WTC11 (cell line): ENCODE data around the gene MRPL55. TPM values are rescaled to one million over a fixed set of nuclear protein-coding genes. Genes with fewer than 3 reads are reported as not detected.
A peak's percentile ranks its signal among the peaks of the same experiment; 100 is the strongest.

Experiments
- ATAC-seq: fragments of 200-7000 bp; cut with Tn5 transposase; 2 replicates; pipeline ENCODE4 v1.10.0; 2021; ENCODE audit warnings: mild to moderate bottlenecking, moderate library complexity
- CTCF ChIA-PET: fragments of 300-600 bp; sonication (Branson Sonifier 250); formaldehyde crosslinking; loops from one replicate; lab custom pipeline; 2021; ENCODE audit warnings: antibody characterized with exemption; lab: Charles Lee
- POLR2A ChIA-PET: fragments of 350-600 bp; sonication (Branson Sonifier 250); formaldehyde crosslinking; loops from one replicate; lab custom pipeline; 2021; ENCODE audit warnings: antibody characterized with exemption; lab: Charles Lee
- DNase-seq: peaks from one replicate; pipeline ENCODE4 v3.0.0; 2021; ENCODE audit warnings: low spot score
- H3K27ac Mint-ChIP-seq: 2 replicates; pipeline ENCODE4 v1.8.0; 2021; ENCODE audit warnings: mixed read lengths
- H3K27me3 Mint-ChIP-seq: 2 replicates; pipeline ENCODE4 v1.8.0; 2021; ENCODE audit warnings: low read depth, mild to moderate bottlenecking, moderate library complexity, mixed read lengths
- H3K36me3 Mint-ChIP-seq: 2 replicates; pipeline ENCODE4 v1.8.0; 2021; ENCODE audit warnings: mixed read lengths
- H3K4me1 Mint-ChIP-seq: 2 replicates; pipeline ENCODE4 v1.8.0; 2022; ENCODE audit warnings: mixed read lengths
- H3K4me3 Mint-ChIP-seq: 2 replicates; pipeline ENCODE4 v1.8.0; 2021; ENCODE audit warnings: mild to moderate bottlenecking, moderate library complexity, mixed read lengths
- H3K9me3 Mint-ChIP-seq: 2 replicates; pipeline ENCODE4 v1.8.0; 2021; ENCODE audit warnings: mixed read lengths
- CBFB ChIP-seq: sonication (generic); formaldehyde crosslinking; IDR thresholded peaks from 2 replicates; pipeline ENCODE4 v1.8.1; 2022; ENCODE audit warnings: mild to moderate bottlenecking, low read depth, missing genetic modification reagents
- CREM ChIP-seq: sonication (generic); formaldehyde crosslinking; IDR thresholded peaks from 2 replicates; pipeline ENCODE4 v1.8.1; 2022; ENCODE audit warnings: mild to moderate bottlenecking, missing genetic modification reagents, moderate library complexity
- HMGXB4 ChIP-seq: sonication (generic); formaldehyde crosslinking; IDR thresholded peaks from 2 replicates; pipeline ENCODE4 v1.8.1; 2023; ENCODE audit warnings: mild to moderate bottlenecking, moderate library complexity, missing genetic modification reagents
- IRF2 ChIP-seq: sonication (generic); formaldehyde crosslinking; IDR thresholded peaks from 2 replicates; pipeline ENCODE4 v1.8.0; 2022; ENCODE audit warnings: low read depth, missing genetic modification reagents, borderline replicate concordance
- MYBL2 ChIP-seq: sonication (generic); formaldehyde crosslinking; IDR thresholded peaks from 2 replicates; pipeline ENCODE4 v1.8.1; 2023; ENCODE audit warnings: mild to moderate bottlenecking, moderate library complexity, missing genetic modification reagents
- NFYB ChIP-seq: sonication (generic); formaldehyde crosslinking; conservative IDR thresholded peaks from 2 replicates; pipeline ENCODE4 v1.8.0; 2022; ENCODE audit warnings: low read depth, missing genetic modification reagents
- NR1H2 ChIP-seq: sonication (generic); formaldehyde crosslinking; IDR thresholded peaks from 2 replicates; pipeline ENCODE4 v1.9.0; 2021; ENCODE audit warnings: mild to moderate bottlenecking, moderate library complexity, missing genetic modification reagents
- PRDM15 ChIP-seq: sonication (generic); formaldehyde crosslinking; IDR thresholded peaks from 2 replicates; pipeline ENCODE4 v1.8.0; 2022; ENCODE audit warnings: missing genetic modification reagents
- RORB ChIP-seq: fragments of 250-450 bp; sonication (Bioruptor Pico); IDR thresholded peaks from 2 replicates; pipeline ENCODE4 v1.9.0; 2021; ENCODE audit warnings: mild to moderate bottlenecking
- SMAD3 ChIP-seq: sonication (generic); formaldehyde crosslinking; IDR thresholded peaks from 2 replicates; pipeline ENCODE4 v1.8.0; 2022; ENCODE audit warnings: missing genetic modification reagents, mild to moderate bottlenecking, borderline replicate concordance
- TCF7 ChIP-seq: sonication (generic); formaldehyde crosslinking; IDR thresholded peaks from 2 replicates; pipeline ENCODE4 v1.8.0; 2022; ENCODE audit warnings: mild to moderate bottlenecking, low read depth, missing genetic modification reagents, moderate library complexity
- TEAD4 ChIP-seq: sonication (generic); formaldehyde crosslinking; IDR thresholded peaks from 2 replicates; pipeline ENCODE4 v1.8.0; 2022; ENCODE audit warnings: mild to moderate bottlenecking, missing genetic modification reagents
- ZNF512 ChIP-seq: sonication (generic); formaldehyde crosslinking; IDR thresholded peaks from 2 replicates; pipeline ENCODE4 v1.8.1; 2022; ENCODE audit warnings: missing genetic modification reagents, borderline replicate concordance
- ZNF671 ChIP-seq: fragments of 250-450 bp; sonication (Bioruptor Pico); IDR thresholded peaks from 2 replicates; pipeline ENCODE4 v1.8.0; 2021; ENCODE audit warnings: mild to moderate bottlenecking
- total RNA-seq: library from RNA; stranded (reverse); gene quantifications from 3 replicates; pipeline ENCODE4 v1.2.3, GENCODE V29; 2021
- TF ChIP-seq, protein P1 (sequence below): sonication (generic); formaldehyde crosslinking; IDR thresholded peaks from 2 replicates; pipeline ENCODE4 v1.8.1; 2023; ENCODE audit warnings: mild to moderate bottlenecking, missing genetic modification reagents, borderline replicate concordance
- TF ChIP-seq, protein P2 (sequence below): fragments of 250-450 bp; sonication (Bioruptor Pico); IDR thresholded peaks from 2 replicates; pipeline ENCODE4 v1.9.0; 2021; ENCODE audit warnings: moderate library complexity, mild to moderate bottlenecking, inconsistent platforms, borderline replicate concordance
- TF ChIP-seq, protein P3 (sequence below): fragments of 250-450 bp; sonication (Bioruptor Pico); conservative IDR thresholded peaks from 2 replicates; pipeline ENCODE4 v1.9.0; 2021; ENCODE audit warnings: mild to moderate bottlenecking

Gene MRPL55
- total RNA-seq, 1 experiment from 2014 or later, result 66.9 TPM

- peaks cover 91% of the 10 kb centered on the region for H3K27me3 Mint-ChIP-seq
- POLR2A ChIA-PET, result no interaction called here
These were observed 46.9 kb downstream of the MRPL55 start for GRCh38 chr1:228062085-228062791.

DNA sequence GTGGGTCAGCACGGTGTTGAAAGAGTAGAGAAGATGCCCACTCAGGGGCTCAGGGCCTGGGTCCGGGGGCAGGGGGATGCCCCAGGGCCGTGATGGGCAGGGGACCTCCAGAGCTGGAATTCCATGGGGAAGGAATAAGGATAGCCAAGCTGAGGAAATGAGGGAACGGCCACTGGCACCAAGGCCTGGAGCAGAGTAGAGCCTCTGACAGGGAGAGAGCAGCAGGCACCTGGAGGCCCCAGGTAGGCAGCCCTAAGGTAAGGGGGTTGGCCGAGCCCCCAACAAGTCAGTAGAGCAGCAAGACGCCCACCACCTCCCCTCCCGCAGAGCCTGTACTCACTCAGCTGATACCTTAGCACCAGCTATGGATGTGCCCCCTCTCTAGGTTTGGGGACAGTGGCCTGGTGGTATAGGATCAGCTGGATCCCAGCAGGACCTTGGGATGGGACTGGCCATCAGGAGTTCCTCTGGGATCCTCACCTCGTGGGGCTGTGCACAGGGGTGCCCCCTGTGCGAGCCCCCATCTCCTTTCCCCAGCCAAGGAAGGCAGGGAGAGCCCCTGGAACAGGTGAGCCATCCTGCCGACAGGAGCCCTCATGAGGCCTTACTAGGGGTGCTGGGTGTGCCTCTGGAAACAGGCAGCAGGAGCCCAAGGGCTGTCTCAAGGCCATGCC, 47.6 kb downstream of the MRPL55 start:
- Mint-ChIP-seq H3K9me3 (no peaks in the 10 kb centered on the region), H3K4me1 (peaks cover 5% of the 10 kb centered on the region), H3K27ac (no peak overlapping the region), H3K4me3 (peak overlapping the region; percentile 74), H3K27me3 (peaks cover 91% of the 10 kb centered on the region), H3K36me3 (no peaks in the 10 kb centered on the region)
- POLR2A ChIA-PET, result interaction anchor here (1.0 kb wide), 1 partner anchor 13 kb away, joined by 3 read pairs; no protein-coding TSS in a partner anchor
- CTCF ChIA-PET, result interaction anchor here (0.6 to 3.9 kb wide), 8 partner anchors 12 to 108 kb away, joined by 3 to 71 read pairs (median 4); partner anchors contain the start of gene WNT3A
- ATAC-seq (no peak), DNase-seq (no peak)
- no peak for TF ChIP-seq TEAD4 (CRISPR knock-in tag)
- TF ChIP-seq NR1H2 (CRISPR knock-in tag), result no peak
- TF ChIP-seq NFYB (CRISPR knock-in tag), result no peak
- no peak for TF ChIP-seq RORB
- TF ChIP-seq TCF7 (CRISPR knock-in tag), result no peak
- no peak for TF ChIP-seq SMAD3 (CRISPR knock-in tag)
- TF ChIP-seq, protein P1, sequence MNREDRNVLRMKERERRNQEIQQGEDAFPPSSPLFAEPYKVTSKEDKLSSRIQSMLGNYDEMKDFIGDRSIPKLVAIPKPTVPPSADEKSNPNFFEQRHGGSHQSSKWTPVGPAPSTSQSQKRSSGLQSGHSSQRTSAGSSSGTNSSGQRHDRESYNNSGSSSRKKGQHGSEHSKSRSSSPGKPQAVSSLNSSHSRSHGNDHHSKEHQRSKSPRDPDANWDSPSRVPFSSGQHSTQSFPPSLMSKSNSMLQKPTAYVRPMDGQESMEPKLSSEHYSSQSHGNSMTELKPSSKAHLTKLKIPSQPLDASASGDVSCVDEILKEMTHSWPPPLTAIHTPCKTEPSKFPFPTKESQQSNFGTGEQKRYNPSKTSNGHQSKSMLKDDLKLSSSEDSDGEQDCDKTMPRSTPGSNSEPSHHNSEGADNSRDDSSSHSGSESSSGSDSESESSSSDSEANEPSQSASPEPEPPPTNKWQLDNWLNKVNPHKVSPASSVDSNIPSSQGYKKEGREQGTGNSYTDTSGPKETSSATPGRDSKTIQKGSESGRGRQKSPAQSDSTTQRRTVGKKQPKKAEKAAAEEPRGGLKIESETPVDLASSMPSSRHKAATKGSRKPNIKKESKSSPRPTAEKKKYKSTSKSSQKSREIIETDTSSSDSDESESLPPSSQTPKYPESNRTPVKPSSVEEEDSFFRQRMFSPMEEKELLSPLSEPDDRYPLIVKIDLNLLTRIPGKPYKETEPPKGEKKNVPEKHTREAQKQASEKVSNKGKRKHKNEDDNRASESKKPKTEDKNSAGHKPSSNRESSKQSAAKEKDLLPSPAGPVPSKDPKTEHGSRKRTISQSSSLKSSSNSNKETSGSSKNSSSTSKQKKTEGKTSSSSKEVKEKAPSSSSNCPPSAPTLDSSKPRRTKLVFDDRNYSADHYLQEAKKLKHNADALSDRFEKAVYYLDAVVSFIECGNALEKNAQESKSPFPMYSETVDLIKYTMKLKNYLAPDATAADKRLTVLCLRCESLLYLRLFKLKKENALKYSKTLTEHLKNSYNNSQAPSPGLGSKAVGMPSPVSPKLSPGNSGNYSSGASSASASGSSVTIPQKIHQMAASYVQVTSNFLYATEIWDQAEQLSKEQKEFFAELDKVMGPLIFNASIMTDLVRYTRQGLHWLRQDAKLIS (CRISPR knock-in tag), result no peak
- no peak for TF ChIP-seq IRF2 (CRISPR knock-in tag)
- TF ChIP-seq HMGXB4 (CRISPR knock-in tag), result no peak
- TF ChIP-seq PRDM15 (CRISPR knock-in tag), result no peak

More at GRCh38 chr1:228062085-228062791, 46.9 kb downstream of the MRPL55 start:
- ATAC-seq (no peak), DNase-seq (no peak)
- H3K4me1 Mint-ChIP-seq, result peaks cover 5% of the 10 kb centered on the region
- no peaks in the 10 kb centered on the region for H3K36me3 Mint-ChIP-seq
- no peaks in the 10 kb centered on the region for H3K9me3 Mint-ChIP-seq
- H3K4me3 Mint-ChIP-seq, result no peak overlapping the region
- no peak overlapping the region for H3K27ac Mint-ChIP-seq
- TF ChIP-seq ZNF512 (CRISPR knock-in tag) (no peak), IRF2 (CRISPR knock-in tag) (no peak), ZNF671 (CRISPR knock-in tag) (no peak), CREM (no peak), SMAD3 (CRISPR knock-in tag) (no peak), MYBL2 (CRISPR knock-in tag) (no peak), CBFB (CRISPR knock-in tag) (no peak)
- TF ChIP-seq, protein P2, sequence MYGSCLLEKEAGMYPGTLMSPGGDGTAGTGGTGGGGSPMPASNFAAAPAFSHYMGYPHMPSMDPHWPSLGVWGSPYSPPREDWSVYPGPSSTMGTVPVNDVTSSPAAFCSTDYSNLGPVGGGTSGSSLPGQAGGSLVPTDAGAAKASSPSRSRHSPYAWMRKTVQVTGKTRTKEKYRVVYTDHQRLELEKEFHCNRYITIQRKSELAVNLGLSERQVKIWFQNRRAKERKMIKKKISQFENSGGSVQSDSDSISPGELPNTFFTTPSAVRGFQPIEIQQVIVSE (CRISPR knock-in tag), result no peak
- TF ChIP-seq, protein P3, sequence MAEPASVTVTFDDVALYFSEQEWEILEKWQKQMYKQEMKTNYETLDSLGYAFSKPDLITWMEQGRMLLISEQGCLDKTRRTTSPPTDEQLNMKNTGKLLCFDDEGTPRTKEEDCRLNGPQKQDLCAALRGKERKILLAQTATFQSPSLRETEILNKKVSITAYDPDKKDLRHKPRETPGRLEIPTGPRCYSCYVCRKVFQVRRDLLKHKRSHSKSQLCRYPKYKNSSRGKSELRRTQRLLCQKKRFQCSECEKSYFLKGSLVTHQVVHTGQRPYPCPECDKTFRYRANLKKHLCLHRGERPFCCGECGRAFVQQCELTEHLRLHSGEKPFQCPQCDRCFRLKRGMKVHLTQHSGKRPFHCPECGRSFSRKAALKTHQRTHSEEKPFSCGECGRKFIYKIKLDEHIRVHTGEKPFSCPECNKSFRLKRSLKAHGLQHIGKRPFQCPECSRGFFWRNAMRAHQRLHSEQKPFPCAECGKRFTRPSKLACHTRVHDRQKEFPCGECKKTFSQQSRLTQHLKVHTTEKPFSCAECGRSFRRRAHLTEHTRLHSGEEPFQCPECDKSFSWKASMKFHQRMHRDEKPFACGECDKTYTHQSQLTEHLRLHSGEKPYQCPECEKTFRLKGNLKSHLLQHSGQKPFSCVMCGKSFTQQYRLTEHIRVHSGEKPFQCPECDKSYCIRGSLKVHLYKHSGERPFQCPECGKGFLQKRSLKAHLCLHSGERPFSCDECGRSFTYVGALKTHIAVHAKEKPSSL (CRISPR knock-in tag), result no peak
- CTCF ChIA-PET, result interaction anchor here (0.9 to 3.9 kb wide), 4 partner anchors 12 to 63 kb away, joined by 3 to 71 read pairs (median 20); partner anchors contain the start of gene WNT3A
